ENCODE results near the gene USP24. TPM values are rescaled to one million over a fixed set of nuclear protein-coding genes. Genes with fewer than 3 reads are reported as not detected.

USP24 gene
- total RNA-seq, 1 donor = 44.0 TPM

- TF ChIP-seq CTCF (IDR thresholded peaks at IDR 0.05; ENCODE audit: insufficient read depth, low read depth, low read length) = no peak
- DNase-seq (ENCODE audit: low read depth) = no peak
- H3K4me3 ChIP-seq (ENCODE audit: low read depth, low read length) = no peak overlapping the region
Measured at GRCh38 chr1:55144886-55145285, 70.3 kb downstream of the USP24 start.

- no peak overlapping the region for H3K4me3 ChIP-seq (ENCODE audit: low read depth, low read length)
- DNase-seq (ENCODE audit: low read depth) = no peak
- peak; percentile 19 for TF ChIP-seq CTCF (IDR thresholded peaks at IDR 0.05; ENCODE audit: insufficient read depth, low read depth, low read length)
Measured at GRCh38 chr1:55143684-55144083, 71.5 kb downstream of the USP24 start.

GRCh38 chr1:55141295-55141893 lies 73.8 kb downstream of the USP24 start:
- no peak for DNase-seq (ENCODE audit: low read depth)
- H3K4me3 ChIP-seq (ENCODE audit: low read depth, low read length) = no peak overlapping the region
- no peak for TF ChIP-seq CTCF (IDR thresholded peaks at IDR 0.05; ENCODE audit: insufficient read depth, low read depth, low read length)

GRCh38 chr1:55140546-55140983 lies 74.6 kb downstream of the USP24 start:
- DNase-seq (ENCODE audit: low read depth) = peak; percentile 95
- peak; percentile 91 for TF ChIP-seq CTCF (IDR thresholded peaks at IDR 0.05; ENCODE audit: insufficient read depth, low read depth, low read length)
- H3K4me3 ChIP-seq (ENCODE audit: low read depth, low read length) = no peak overlapping the region

GRCh38 chr1:55140137-55140536 lies 75.0 kb downstream of the USP24 start:
- H3K4me3 ChIP-seq (ENCODE audit: low read depth, low read length) = no peak overlapping the region
- no peak for DNase-seq (ENCODE audit: low read depth)
- TF ChIP-seq CTCF (IDR thresholded peaks at IDR 0.05; ENCODE audit: insufficient read depth, low read depth, low read length) = no peak

GRCh38 chr1:55138823-55139222 lies 76.3 kb downstream of the USP24 start:
- TF ChIP-seq CTCF (IDR thresholded peaks at IDR 0.05; ENCODE audit: insufficient read depth, low read depth, low read length) = no peak
- H3K4me3 ChIP-seq (ENCODE audit: low read depth, low read length) = no peak overlapping the region
- DNase-seq (ENCODE audit: low read depth) = no peak
